Cerebellar cortex (tissue), 1 donor: Measurements from ENCODE around the gene PTEN.

Experiments
- DNase-seq: peaks from one replicate; pipeline ENCODE4 v3.0.0-alpha.2; 2015; ENCODE audit warnings: low spot score

The PTEN gene

GRCh38 chr10:87920538-87920937 lies 57.1 kb downstream of the PTEN start:
- no peak for DNase-seq

GRCh38 chr10:87921931-87922688 lies 58.7 kb downstream of the PTEN start:
- no peak for DNase-seq

- DNase-seq = no peak
Observed at GRCh38 chr10:87923233-87923632, 59.8 kb downstream of the PTEN start.

- DNase-seq = no peak
Observed at GRCh38 chr10:87925570-87925969, 62.1 kb downstream of the PTEN start.

- DNase-seq = no peak
Observed at GRCh38 chr10:87927091-87927490, 63.7 kb downstream of the PTEN start.

- DNase-seq = no peak
Observed at GRCh38 chr10:87928996-87929395, 65.6 kb downstream of the PTEN start.

GRCh38 chr10:87930141-87930540 lies 66.7 kb downstream of the PTEN start:
- DNase-seq = no peak

GRCh38 chr10:87930934-87931835 lies 67.8 kb downstream of the PTEN start:
- no peak for DNase-seq

GRCh38 chr10:87931836-87932230 lies 68.4 kb downstream of the PTEN start:
- DNase-seq = no peak

GRCh38 chr10:87935290-87936141 lies 72.1 kb downstream of the PTEN start:
- DNase-seq = no peak

- DNase-seq = no peak
Observed at GRCh38 chr10:87940210-87940609, 76.8 kb downstream of the PTEN start.

GRCh38 chr10:87942884-87943527 lies 79.6 kb downstream of the PTEN start:
- DNase-seq = no peak

GRCh38 chr10:87945984-87946383 lies 82.6 kb downstream of the PTEN start:
- DNase-seq = no peak

GRCh38 chr10:87952612-87953011 lies 89.2 kb downstream of the PTEN start:
- DNase-seq = no peak

GRCh38 chr10:87956055-87956454 lies 92.6 kb downstream of the PTEN start:
- DNase-seq = no peak

GRCh38 chr10:87957702-87958101 lies 94.3 kb downstream of the PTEN start:
- DNase-seq = no peak

- no peak for DNase-seq
Observed at GRCh38 chr10:87960230-87960629, 96.8 kb downstream of the PTEN start.

GRCh38 chr10:87961314-87961713 lies 97.9 kb downstream of the PTEN start:
- DNase-seq = no peak

GRCh38 chr10:87966459-87966858 lies 103.0 kb downstream of the PTEN start:
- no peak for DNase-seq

- no peak for DNase-seq
Observed at GRCh38 chr10:87973635-87974034, 110.2 kb downstream of the PTEN start.

GRCh38 chr10:87974130-87974529 lies 110.7 kb downstream of the PTEN start:
- no peak for DNase-seq

- DNase-seq = no peak
Observed at GRCh38 chr10:87974769-87975168, 111.3 kb downstream of the PTEN start.
